ENCODE measurements around the gene ZNF189.

Gene ZNF189

GRCh38 chr9:101418518-101419430, 20.1 kb downstream of the ZNF189 start:
- Mint-ChIP-seq H3K9me3 (peaks cover 36% of the 10 kb centered on the region), H3K27ac (no peak overlapping the region), H3K27me3 (no peaks in the 10 kb centered on the region), H3K4me3 (no peak overlapping the region), H3K4me1 (ENCODE audit: low read depth) (peaks cover 6% of the 10 kb centered on the region), H3K36me3 (ENCODE audit: low read depth) (no peaks in the 10 kb centered on the region)
- intact Hi-C loops (cut with micrococcal nuclease): no loop called here

GRCh38 chr9:101419863-101420262, 21.2 kb downstream of the ZNF189 start:
- H3K4me3 Mint-ChIP-seq: no peak overlapping the region
- peaks cover 25% of the 10 kb centered on the region for H3K9me3 Mint-ChIP-seq

GRCh38 chr9:101421653-101422065, 23.0 kb downstream of the ZNF189 start:
- H3K4me1 Mint-ChIP-seq (ENCODE audit: low read depth): peaks cover 6% of the 10 kb centered on the region
- no peak overlapping the region for H3K4me3 Mint-ChIP-seq
- no peaks in the 10 kb centered on the region for H3K27me3 Mint-ChIP-seq
- intact Hi-C loops (cut with micrococcal nuclease): no loop called here
- H3K9me3 Mint-ChIP-seq: peaks cover 18% of the 10 kb centered on the region
- H3K36me3 Mint-ChIP-seq (ENCODE audit: low read depth): no peaks in the 10 kb centered on the region
- H3K27ac Mint-ChIP-seq: no peak overlapping the region

More at GRCh38 chr9:101419863-101420262, 21.2 kb downstream of the ZNF189 start:
- no peaks in the 10 kb centered on the region for H3K36me3 Mint-ChIP-seq (ENCODE audit: low read depth)
- no peaks in the 10 kb centered on the region for H3K27me3 Mint-ChIP-seq
- H3K4me1 Mint-ChIP-seq (ENCODE audit: low read depth): peaks cover 6% of the 10 kb centered on the region
- no peak overlapping the region for H3K27ac Mint-ChIP-seq
- intact Hi-C loops (cut with micrococcal nuclease): no loop called here

GRCh38 chr9:101427358-101427757, 28.7 kb downstream of the ZNF189 start:
- H3K27ac Mint-ChIP-seq: no peak overlapping the region
- no peaks in the 10 kb centered on the region for H3K4me1 Mint-ChIP-seq (ENCODE audit: low read depth)
- H3K9me3 Mint-ChIP-seq: no peaks in the 10 kb centered on the region
- no peaks in the 10 kb centered on the region for H3K36me3 Mint-ChIP-seq (ENCODE audit: low read depth)
- H3K4me3 Mint-ChIP-seq: no peak overlapping the region
- no peaks in the 10 kb centered on the region for H3K27me3 Mint-ChIP-seq
- intact Hi-C loops (cut with micrococcal nuclease): no loop called here

GRCh38 chr9:101427957-101428655, 29.5 kb downstream of the ZNF189 start:
- intact Hi-C loops (cut with micrococcal nuclease): no loop called here
- no peaks in the 10 kb centered on the region for H3K27me3 Mint-ChIP-seq
- no peak overlapping the region for H3K27ac Mint-ChIP-seq
- no peaks in the 10 kb centered on the region for H3K4me1 Mint-ChIP-seq (ENCODE audit: low read depth)
- no peaks in the 10 kb centered on the region for H3K36me3 Mint-ChIP-seq (ENCODE audit: low read depth)
- H3K4me3 Mint-ChIP-seq: no peak overlapping the region
- no peaks in the 10 kb centered on the region for H3K9me3 Mint-ChIP-seq

GRCh38 chr9:101428909-101429308, 30.3 kb downstream of the ZNF189 start:
- no peaks in the 10 kb centered on the region for H3K9me3 Mint-ChIP-seq
- no peaks in the 10 kb centered on the region for H3K27me3 Mint-ChIP-seq
- no peaks in the 10 kb centered on the region for H3K4me1 Mint-ChIP-seq (ENCODE audit: low read depth)
- H3K36me3 Mint-ChIP-seq (ENCODE audit: low read depth): no peaks in the 10 kb centered on the region
- no peak overlapping the region for H3K27ac Mint-ChIP-seq
- H3K4me3 Mint-ChIP-seq: no peak overlapping the region
- intact Hi-C loops (cut with micrococcal nuclease): no loop called here

- no peak overlapping the region for H3K4me3 Mint-ChIP-seq
- no peaks in the 10 kb centered on the region for H3K9me3 Mint-ChIP-seq
- H3K36me3 Mint-ChIP-seq (ENCODE audit: low read depth): no peaks in the 10 kb centered on the region
- intact Hi-C loops (cut with micrococcal nuclease): loop anchor here (10.0 kb wide), 1 partner anchor 55 kb away; no protein-coding TSS in a partner anchor
- H3K4me1 Mint-ChIP-seq (ENCODE audit: low read depth): no peaks in the 10 kb centered on the region
- H3K27me3 Mint-ChIP-seq: no peaks in the 10 kb centered on the region
- H3K27ac Mint-ChIP-seq: no peak overlapping the region
Observed at GRCh38 chr9:101429736-101430135, 31.1 kb downstream of the ZNF189 start.

GRCh38 chr9:101432171-101432570, 33.5 kb downstream of the ZNF189 start:
- Mint-ChIP-seq H3K27ac (no peak overlapping the region), H3K27me3 (peaks cover 2% of the 10 kb centered on the region), H3K36me3 (ENCODE audit: low read depth) (no peaks in the 10 kb centered on the region), H3K9me3 (no peaks in the 10 kb centered on the region), H3K4me3 (no peak overlapping the region), H3K4me1 (ENCODE audit: low read depth) (no peaks in the 10 kb centered on the region)
- intact Hi-C loops (cut with micrococcal nuclease): loop anchor here (10.0 kb wide), 1 partner anchor 57 kb away; no protein-coding TSS in a partner anchor

- Mint-ChIP-seq H3K4me3 (no peak overlapping the region), H3K4me1 (ENCODE audit: low read depth) (no peaks in the 10 kb centered on the region), H3K9me3 (no peaks in the 10 kb centered on the region), H3K27ac (no peak overlapping the region), H3K36me3 (ENCODE audit: low read depth) (no peaks in the 10 kb centered on the region), H3K27me3 (peaks cover 2% of the 10 kb centered on the region)
- intact Hi-C loops (cut with micrococcal nuclease): loop anchor here (10.0 kb wide), 1 partner anchor 58 kb away; no protein-coding TSS in a partner anchor
Observed at GRCh38 chr9:101432740-101433139, 34.1 kb downstream of the ZNF189 start.

GRCh38 chr9:101433229-101433628, 34.6 kb downstream of the ZNF189 start:
- H3K36me3 Mint-ChIP-seq (ENCODE audit: low read depth): no peaks in the 10 kb centered on the region
- H3K9me3 Mint-ChIP-seq: no peaks in the 10 kb centered on the region
- H3K27me3 Mint-ChIP-seq: peaks cover 2% of the 10 kb centered on the region

GRCh38 chr9:101434998-101435397, 36.3 kb downstream of the ZNF189 start:
- peaks cover 2% of the 10 kb centered on the region for H3K27me3 Mint-ChIP-seq
- no peaks in the 10 kb centered on the region for H3K36me3 Mint-ChIP-seq (ENCODE audit: low read depth)
- intact Hi-C loops (cut with micrococcal nuclease): loop anchor here (10.0 kb wide), 1 partner anchor 60 kb away; no protein-coding TSS in a partner anchor
- H3K9me3 Mint-ChIP-seq: no peaks in the 10 kb centered on the region
- H3K4me3 Mint-ChIP-seq: no peak overlapping the region
- H3K4me1 Mint-ChIP-seq (ENCODE audit: low read depth): no peaks in the 10 kb centered on the region
- H3K27ac Mint-ChIP-seq: no peak overlapping the region

More at GRCh38 chr9:101433229-101433628, 34.6 kb downstream of the ZNF189 start:
- no peak overlapping the region for H3K27ac Mint-ChIP-seq
- intact Hi-C loops (cut with micrococcal nuclease): loop anchor here (10.0 kb wide), 1 partner anchor 58 kb away; no protein-coding TSS in a partner anchor
- H3K4me3 Mint-ChIP-seq: no peak overlapping the region
- H3K4me1 Mint-ChIP-seq (ENCODE audit: low read depth): no peaks in the 10 kb centered on the region

- H3K4me3 Mint-ChIP-seq: no peak within 1 kb of the TSS
- no peaks in the 10 kb centered on the region for H3K36me3 Mint-ChIP-seq (ENCODE audit: low read depth)
- intact Hi-C loops (cut with micrococcal nuclease): loop anchor here (10.0 kb wide), 1 partner anchor 61 kb away; no protein-coding TSS in a partner anchor
- no peaks in the 10 kb centered on the region for H3K9me3 Mint-ChIP-seq
- H3K27ac Mint-ChIP-seq: no peak within 1 kb of the TSS
- no peaks in the 10 kb centered on the region for H3K4me1 Mint-ChIP-seq (ENCODE audit: low read depth)
- peaks cover 2% of the 10 kb centered on the region for H3K27me3 Mint-ChIP-seq
Observed at GRCh38 chr9:101435601-101436079, 37.0 kb downstream of the ZNF189 start, which contains the start of gene ALDOB. ALDOB (minus strand) TSS chr9:101435774; CDS start chr9:101430887, 4,887 bp downstream.

- H3K4me3 Mint-ChIP-seq: no peak overlapping the region
- intact Hi-C loops (cut with micrococcal nuclease): loop anchor here (10.0 kb wide), 1 partner anchor 63 kb away; no protein-coding TSS in a partner anchor
- peaks cover 2% of the 10 kb centered on the region for H3K27me3 Mint-ChIP-seq
- no peaks in the 10 kb centered on the region for H3K36me3 Mint-ChIP-seq (ENCODE audit: low read depth)
- H3K27ac Mint-ChIP-seq: no peak overlapping the region
- no peaks in the 10 kb centered on the region for H3K9me3 Mint-ChIP-seq
- no peaks in the 10 kb centered on the region for H3K4me1 Mint-ChIP-seq (ENCODE audit: low read depth)
Observed at GRCh38 chr9:101437806-101438232, 39.2 kb downstream of the ZNF189 start.
